Mesenteric fat pad (tissue), 1 donor: ENCODE data around the gene TRIM2. TPM values are rescaled to one million over a fixed set of nuclear protein-coding genes. Genes with fewer than 3 reads are reported as not detected.

Source experiments
- DNase-seq: peaks from one replicate; pipeline ENCODE4 v3.0.0-alpha.2; 2020; ENCODE audit warnings: low spot score
- total RNA-seq: library from RNA; stranded (reverse); fragmentation: NEBNext Ultra II Directional; extraction: Animal tissue kit (Norgen Biotek cat#: 25700); gene quantifications from one replicate; pipeline ENCODE4 v1.2.1, GENCODE V29; 2021
- donor health status: DM: yes; HTN: yes; CAD: no.

TRIM2 gene
- total RNA-seq, 1 donor from 2014 or later = 17.6 TPM

DNA sequence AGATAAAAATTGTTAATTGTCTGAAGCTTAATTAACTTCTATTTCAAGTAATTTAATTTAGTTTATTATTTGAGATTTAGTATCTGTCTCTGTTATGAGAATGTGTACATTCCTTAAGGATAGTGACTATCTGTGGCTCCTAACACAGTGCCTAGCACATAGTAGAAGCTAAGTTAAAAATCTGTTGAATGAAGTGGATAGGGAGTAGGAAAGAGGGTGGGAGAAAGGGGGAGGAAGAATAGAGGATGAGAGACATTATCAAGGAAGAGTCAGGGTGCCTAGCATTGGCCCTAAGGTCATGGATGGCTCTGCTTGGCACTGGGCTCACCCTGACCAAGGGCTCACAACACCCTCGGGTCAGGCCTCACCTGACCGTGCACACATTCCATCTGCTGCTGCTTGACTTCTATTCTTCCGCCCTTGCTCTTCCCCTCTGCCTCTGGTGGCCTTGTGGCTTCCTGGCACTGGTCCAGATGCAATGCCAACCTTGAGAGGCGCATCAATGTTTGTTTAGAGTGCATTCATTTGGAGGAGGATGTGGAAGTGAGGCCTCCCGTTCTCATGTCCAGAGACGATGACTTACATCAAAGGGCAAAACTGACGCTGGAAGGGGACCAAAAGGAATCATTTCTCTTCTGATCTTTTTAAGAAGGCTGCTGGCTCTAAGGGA, 42.3 kb downstream of the TRIM2 start:
- DNase-seq = no peak

DNA sequence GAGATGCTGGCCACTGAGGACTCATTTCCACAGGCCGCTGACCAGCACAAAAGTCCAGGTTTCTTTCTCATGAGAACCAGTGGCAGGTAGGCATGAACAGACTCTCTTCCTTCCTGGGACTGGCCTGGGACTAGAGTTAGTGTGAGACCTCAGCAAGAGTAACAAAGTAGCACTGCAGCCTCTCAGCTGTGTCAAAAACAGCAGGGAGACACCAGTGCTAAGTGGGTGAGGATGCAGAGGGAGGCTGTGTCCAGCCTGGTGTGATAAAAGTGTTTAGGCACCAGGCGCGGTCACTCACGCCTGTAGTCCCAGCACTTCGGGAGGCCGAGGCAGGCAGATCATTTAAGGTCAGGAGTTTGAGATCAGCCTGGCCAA, 42.9 kb downstream of the TRIM2 start:
- no peak for DNase-seq

DNA sequence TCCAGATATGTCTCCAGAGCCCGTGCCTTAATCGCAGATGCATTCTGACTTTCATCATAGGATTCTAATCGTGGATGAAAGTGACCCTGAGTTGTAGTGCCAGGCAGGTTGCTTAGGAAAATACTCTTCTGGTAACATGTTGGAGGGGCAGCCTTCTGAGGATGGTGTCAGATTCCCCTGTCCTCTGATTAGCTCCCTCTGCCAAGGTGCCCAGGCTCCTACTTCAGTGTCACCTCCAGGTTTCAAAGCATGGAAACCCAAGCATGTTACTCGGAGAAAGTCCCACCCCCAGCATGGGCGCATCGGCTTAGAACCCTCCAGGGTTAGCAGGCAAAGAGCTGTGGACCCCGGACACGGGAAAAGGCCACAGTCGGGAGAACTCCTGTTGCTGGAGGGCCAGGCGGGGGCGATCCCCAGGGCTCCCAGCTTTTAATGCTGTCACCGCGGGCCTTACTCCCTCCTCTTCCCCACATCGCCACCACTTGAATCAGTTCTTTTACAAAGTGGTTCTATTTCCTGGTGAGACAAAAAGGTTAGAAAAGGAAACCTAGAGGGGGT, 44.5 kb downstream of the TRIM2 start:
- no peak for DNase-seq

DNA sequence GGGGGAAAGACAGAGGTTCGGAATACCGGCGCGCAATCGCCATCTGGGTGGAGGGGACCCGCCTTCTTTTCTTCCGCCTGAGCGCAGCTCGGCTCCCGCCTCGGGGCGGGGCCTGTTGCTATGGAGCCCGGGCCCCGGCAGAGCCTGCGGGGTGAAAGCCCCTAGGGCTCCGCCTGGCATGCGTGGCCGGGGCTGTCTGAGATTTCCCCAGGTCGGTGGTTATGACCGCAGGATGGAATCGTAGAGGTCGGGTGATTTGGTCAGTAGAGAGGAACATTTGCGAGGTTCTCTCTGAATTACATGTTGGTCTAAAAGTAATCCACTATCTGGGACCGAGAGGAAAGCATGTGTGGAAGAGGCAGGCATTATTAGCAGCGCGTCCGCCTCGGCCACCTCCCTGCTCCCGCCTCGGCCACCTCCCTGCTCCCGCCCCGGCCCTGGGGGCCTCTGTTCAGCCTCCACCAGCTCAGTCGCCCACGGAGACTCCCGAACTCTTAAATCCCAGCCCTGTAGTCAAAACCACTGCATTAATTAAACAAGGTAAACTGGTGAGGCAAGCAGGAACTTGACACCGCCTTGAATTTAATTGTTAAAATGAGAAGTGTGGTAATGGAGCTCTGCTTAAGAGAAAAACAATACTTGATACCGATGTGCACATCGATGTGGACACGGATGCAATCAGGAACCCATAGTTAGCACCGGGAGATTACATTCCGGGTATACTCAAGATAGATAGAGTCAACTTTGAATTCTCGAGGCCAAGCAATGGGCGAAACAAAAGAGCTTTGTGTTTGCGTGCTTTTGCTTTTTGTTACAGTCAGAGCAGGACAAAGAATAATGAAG, 45.2 kb downstream of the TRIM2 start:
- DNase-seq = no peak

DNA sequence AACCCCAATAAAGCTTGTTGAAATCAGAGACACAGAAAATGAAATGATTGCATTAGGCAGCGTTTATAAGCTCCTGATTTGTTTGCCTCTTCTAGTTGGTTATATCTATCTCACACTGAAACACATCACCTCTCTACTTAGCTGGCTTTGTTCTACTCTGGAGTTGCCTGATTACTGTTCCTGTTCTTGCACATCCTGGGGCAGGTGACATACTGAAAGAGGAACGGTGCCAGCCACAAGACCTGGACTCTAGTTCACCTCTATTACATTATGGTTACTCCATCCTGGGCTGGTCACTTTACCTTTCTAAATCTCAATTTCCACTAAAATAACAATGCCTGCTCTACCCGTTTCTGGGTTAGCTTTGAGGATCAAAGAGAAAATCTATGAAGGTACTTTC, 47.9 kb downstream of the TRIM2 start:
- no peak for DNase-seq

DNA sequence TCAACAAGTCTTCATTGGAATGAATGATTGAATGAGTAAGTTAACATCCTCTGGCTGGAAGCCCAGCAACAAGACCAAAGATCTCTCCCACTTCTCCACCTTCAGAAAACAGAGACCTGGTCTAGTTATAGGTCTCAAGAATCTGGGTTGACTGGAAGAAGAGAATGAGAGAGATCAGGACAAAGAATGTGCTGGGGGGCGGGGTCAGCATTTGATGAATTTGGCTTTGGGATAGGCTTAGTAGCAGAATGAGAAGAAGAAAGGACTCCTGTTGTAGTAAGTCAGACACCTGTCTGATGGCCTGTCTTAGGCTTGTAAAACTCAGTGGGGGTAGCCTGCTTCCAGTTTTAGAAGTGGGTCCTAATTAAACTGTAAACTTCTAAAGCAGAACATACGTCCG, 51.0 kb downstream of the TRIM2 start:
- DNase-seq = no peak

DNA sequence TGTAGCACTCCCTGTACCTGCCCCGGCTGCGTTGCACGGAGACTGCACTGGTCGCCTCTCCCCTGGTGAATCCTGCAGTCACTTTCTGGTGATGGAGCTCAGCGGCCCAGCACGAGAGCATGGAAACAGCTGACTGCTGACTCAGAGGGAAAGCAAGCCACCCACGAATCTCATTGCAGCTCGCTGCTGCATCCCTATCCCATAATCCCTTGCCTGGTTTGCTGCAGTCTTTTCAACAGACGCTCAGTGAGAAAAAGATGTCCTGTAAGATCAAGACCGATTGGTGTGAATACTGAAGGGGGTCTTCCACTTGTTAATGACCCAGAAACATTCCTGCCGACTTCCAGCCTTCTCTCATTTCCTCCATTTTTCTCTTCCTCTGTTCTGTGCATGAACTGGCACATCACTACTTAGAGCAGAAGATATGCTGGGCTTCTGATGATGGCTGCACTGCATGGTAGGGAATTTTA, 52.9 kb downstream of the TRIM2 start:
- DNase-seq = no peak

DNA sequence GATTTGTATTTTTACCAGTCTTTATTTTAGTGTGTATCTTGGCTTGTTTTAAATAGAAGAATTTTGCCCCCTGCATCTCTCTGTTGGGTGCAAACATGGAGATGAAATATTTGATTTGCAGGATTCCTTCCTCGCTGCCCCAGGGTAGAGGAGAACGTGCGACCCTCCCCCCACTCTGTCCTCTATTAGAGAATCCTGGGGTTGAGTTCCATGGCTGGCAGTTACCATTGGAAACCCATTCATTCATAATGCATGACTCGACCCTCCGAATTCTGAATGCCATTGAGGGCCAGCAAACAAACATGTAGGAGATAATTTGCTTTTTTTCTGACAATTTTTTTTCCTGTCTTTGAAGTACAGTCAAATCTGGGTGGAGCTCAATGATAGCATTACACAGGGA, 53.7 kb downstream of the TRIM2 start:
- no peak for DNase-seq

DNA sequence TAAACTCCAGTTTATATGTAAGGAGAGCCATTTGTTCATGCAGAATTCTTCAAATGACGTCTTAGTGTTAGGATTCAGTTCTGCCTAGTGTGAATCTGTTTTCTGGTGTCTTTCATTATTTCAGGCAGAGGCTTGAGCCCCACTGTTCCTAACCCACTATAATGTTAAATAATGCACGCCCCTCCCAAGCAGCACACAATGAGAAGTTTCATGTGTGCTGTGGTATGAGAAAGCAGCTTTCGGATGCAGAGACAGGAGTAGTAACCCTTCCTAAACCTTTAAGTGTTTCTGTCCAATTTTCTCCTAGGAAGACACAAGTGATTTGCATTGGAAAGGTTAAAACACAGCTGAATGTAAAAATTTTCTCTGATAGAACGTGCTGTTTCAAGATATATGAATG, 54.5 kb downstream of the TRIM2 start:
- no peak for DNase-seq

DNA sequence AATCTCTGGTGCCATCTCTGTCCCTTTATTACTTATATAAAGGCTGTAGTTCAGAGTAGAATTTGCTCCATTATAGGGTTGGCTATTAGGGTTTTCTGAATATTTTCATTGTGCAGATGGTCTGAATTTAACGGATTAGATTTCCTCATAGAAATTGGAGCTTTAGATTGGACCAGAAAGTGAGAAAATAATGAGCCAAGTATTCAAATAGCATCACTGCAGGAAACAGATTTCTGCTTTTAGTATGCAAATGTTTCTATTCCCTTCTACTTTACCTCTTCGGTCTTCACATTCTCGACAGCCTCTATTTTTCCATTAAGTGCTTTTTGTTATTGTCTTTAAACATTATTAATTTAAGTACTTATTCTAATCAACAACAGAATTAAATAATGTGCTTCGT, 55.4 kb downstream of the TRIM2 start:
- no peak for DNase-seq

DNA sequence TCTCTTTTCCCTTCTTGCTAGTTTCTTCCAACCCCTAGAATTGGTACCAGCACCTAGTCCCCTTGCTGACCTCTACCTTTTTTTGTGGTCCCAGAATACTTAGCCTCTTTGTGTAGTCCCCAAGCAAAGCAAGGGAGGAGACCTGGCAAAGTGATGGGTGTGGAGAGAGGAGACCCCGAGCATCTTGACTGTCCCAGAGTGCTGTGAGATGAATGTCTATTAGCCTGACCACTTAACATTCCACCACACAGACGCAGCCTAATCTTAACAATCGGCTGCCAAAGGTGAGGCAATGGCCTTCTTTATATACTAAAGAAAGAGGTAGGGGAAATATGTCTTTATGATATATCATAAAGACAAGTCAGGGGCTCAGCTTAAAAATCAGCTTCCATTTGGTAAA, 55.9 kb downstream of the TRIM2 start:
- DNase-seq = no peak

DNA sequence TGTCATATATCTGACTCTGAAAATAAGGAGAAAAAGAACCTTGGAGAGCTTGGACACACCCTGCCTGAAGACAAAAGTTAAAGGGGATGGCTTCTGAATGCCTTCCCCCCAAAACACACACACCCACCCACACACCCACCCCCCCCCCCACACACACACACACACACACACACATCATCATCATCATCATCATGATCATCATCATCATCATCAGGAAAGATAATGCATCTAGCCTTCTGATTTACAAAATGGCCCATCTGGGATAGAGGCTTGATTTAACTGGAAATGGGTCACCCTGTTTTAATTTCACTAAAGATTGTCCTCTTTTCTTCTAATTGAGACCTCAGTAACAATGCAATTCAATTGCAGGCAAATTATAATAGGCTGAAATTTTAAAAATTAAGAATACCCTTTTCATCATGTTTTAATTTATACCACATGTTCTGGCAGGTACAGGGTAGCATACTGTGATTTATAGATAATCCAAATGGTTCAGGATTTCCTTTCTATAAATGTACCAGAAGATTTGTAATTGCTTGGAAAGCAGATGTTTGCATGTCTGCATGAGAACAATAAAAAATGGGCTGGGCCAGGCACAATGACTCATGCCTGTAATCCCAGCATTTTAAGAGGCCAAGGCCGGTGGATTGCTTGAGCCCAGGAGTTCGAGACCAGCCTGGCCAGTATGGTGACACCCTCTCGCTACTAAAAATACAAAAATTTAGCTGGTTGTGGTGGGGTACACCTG, 56.5 kb downstream of the TRIM2 start:
- DNase-seq = no peak

DNA sequence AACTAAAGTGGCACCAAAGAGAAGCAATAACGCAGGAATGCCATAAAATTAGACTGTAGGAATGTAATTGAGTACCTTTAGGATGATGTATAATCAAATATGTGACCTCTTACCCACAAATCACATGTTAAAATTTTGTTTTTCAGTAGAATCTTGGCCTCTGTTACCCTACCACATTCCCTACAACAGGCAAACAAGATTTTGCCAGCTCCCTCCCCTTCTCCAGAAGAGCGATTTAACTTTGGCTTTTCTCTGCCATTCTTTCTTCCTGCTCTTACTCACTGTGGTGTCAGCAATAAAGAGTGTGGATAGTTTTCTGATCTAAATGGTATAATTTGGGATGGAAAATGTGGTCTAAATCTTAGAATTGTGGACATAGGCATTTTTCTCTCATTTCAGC, 57.2 kb downstream of the TRIM2 start:
- DNase-seq = no peak

DNA sequence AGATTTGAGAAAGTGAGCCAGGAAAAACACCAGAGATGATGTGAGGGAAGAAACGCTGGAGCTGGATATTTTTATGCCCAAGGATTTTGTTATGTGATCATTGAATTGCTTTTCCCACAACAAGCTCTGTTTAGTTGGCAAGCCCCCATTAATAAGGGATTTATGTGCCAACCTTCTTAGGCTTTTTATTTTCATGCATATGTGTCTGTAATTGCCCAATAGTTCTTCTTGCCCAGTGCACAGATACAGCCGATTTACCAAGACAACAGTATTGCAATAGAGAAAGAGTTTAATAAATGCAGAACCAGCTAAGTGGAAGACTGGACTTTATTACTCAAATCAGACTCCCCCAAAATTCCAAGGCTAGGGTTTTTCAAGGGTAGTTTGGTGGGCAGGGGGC, 57.7 kb downstream of the TRIM2 start:
- DNase-seq = no peak

DNA sequence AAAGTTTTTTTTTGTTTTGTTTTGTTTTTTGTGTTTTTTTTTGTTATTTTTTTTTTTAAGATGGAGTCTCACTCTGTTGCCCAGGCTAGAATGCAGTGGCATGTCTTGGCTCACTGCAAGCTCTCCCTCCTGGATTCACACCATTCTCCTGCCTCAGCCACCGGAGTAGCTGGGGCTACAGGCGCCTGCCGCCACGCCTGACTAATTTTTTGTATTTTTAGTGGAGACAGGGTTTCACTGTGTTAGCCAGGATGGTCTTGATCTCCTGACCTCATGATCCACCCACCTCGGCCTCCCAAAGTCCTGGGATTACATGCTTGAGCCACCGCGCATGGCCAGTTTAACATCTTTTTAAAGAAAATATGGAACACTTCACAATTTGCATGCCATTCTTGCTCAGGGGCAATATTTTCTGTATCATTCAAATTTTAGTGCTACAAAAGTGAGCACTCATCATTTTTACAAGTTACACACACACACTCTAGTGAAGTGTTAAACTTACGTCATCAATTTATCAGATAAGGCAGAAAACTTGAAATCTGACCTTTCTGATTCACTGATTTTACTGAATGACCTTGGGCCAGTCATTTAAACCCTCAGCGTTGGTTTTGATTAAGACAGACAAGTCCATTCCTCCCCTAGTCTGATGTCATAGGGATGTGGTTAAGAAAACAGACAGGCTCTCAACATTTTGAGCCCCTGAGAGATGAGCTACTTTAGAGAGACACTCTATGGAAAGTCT, 61.2 kb downstream of the TRIM2 start:
- DNase-seq = no peak

DNA sequence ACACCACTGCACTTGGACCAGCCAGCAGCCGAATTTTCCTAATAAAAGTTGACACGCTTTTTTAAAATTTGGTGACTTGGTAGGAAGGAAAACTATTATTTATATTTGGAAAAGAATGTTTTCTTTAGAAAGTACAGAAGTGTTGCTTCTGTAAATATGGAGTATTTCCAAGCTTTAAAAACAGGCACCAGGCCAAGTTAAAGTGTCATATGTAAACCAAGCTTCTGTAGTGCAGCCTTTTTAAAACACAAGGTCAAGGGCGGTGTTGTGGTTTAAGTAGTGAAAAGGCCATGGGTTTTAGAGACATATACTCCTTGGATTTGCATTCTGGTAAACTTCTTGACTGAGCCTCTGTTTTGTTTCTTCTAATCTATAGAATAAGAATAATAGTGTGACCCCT, 62.7 kb downstream of the TRIM2 start:
- no peak for DNase-seq

DNA sequence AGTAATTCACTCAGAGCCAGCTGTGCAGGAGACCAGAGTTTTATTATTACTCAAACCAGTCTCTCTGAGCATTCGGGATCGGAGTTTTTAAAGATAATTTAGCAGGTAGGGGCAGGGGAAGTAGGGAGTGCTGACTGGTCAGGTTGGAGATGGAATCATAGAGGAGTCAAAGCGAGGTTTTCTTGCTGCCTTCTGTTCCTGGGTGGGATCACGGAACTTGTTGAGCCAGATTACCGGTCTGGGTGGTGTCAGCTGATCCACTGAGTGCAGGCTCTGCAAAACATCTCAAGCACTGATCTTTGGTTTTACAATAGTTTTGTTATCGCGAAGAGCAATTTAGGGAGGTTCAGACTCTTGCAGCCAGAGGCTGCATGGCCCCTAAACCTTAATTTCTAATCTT, 63.6 kb downstream of the TRIM2 start:
- no peak for DNase-seq

DNA sequence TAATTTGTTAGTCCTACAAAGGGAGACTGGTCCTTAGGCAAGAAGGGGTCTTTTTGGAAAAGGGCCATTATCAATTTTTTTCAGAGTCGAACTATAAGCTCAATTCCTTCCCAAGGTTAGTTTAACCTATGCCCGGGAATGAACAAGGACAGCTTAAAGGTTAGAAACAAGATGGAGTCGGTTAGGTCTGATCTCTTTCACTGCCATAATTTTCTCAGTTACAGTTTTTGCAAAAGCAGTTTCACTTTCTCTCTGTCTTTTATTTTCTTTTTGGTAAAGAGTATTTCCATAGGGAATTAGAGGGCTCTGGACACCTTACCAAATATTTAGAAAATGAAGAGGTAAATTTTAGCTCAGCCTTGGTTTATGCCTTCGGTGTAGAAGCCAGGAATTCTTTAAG, 64.1 kb downstream of the TRIM2 start:
- no peak for DNase-seq

DNA sequence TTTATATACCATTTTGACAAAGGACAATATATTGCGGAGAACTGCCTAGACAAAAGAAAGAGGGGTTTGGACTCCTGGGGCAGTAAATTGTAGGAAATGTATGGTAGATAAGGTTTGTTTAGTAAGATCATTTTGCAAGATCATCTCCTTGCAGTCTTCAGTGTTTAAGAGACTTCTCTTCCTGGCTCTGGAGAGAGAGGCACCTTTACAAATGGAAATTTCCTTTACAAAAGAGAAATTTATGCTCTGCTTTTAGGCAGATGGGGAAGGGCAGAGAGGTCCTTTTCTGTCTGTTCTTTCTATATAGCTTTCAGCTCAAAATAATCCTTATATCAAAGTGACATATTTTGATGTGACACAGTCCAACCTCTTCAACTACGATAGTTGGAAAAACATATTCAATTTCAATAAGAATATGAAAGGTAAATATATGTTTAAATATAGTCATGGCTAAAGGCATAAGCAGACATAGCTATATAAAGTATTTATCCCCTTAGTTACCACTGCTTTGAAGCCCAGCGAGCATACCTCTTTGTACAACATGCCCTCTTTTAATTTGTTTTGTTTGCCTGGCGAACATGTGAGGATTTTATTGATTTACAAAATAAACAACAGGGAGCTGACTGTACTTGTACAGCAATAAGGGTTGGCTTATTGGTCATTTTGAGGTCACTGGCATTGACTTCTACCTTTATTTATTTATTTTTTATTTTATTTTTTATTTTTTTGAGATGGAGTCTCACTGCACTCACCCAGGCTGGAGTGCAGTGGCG, 65.2 kb downstream of the TRIM2 start:
- no peak for DNase-seq

DNA sequence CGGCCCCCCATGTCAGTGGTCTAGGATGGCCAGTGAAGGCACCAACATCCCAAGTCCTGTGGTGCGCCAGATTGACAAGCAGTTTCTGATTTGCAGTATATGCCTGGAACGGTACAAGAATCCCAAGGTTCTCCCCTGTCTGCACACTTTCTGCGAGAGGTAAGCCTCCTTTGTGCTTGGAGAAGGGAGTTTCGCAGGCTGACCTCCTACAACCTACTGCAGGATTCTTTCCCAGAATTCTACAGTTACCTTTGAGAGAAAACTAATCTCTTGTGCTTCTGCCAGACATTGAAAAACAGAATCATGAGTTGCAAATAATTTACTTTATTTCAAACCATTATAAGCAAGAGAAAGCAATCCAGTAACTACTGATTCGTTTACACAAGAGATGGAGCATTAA, 66.1 kb downstream of the TRIM2 start:
- no peak for DNase-seq
